ENCODE data around the gene AXIN2.

Gene AXIN2

DNA sequence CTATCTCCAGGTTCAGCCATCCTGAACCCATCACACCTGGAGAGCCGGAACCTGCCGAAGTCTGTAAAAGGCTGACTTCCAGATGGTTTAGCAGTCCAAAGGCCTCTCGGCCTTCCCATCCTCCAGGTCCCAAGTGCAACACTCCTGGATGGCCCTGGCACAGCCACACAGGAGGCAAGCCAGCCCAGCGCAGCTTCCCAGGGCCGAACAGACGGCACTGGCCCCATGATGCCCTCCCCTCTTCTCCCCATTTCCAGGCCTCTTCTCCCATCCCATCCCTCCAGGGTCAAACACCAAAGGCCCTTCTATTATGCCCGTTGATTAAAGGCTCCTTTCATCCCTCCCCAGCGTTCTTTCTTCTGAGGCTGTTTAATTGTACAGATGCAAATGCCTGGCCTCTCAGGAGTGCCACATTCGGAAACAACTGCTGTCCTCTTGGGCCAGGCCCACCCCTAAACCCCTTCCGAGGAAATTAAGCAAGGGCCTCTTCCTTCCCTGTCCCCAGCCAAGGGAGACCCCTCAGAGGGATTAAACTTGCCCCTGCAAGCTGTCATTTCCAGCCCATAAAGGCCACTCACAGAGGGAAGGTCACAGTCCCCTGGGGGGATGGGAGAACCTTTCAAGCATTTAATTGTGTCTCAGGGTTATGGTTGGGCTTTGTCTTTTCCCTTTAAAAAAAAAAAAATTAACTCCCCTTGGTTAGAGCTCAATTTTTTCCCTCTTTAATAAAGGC, 30.8 kb downstream of the AXIN2 start:
- Histone ChIP-seq H4K20me1 (ENCODE audit: insufficient read depth) (no peaks in the 10 kb centered on the region), H2AFZ (ENCODE audit: low read depth) (no peak overlapping the region), H3K4me3 (IDR thresholded peaks at IDR 0.05; ENCODE audit: insufficient read depth, low read depth, low read length) (no peak overlapping the region), H3K4me2 (no peak overlapping the region), H3K36me3 (ENCODE audit: insufficient read depth) (no peaks in the 10 kb centered on the region), H3K9ac (no peak overlapping the region), H3K79me2 (ENCODE audit: insufficient read depth, low read depth) (no peaks in the 10 kb centered on the region), H3K4me1 (ENCODE audit: low read depth, poor library complexity, severe bottlenecking) (no peaks in the 10 kb centered on the region), H3K27ac (no peak overlapping the region), H3K27me3 (ENCODE audit: insufficient read depth, low read depth) (no peaks in the 10 kb centered on the region)
- TF ChIP-seq, protein P1, sequence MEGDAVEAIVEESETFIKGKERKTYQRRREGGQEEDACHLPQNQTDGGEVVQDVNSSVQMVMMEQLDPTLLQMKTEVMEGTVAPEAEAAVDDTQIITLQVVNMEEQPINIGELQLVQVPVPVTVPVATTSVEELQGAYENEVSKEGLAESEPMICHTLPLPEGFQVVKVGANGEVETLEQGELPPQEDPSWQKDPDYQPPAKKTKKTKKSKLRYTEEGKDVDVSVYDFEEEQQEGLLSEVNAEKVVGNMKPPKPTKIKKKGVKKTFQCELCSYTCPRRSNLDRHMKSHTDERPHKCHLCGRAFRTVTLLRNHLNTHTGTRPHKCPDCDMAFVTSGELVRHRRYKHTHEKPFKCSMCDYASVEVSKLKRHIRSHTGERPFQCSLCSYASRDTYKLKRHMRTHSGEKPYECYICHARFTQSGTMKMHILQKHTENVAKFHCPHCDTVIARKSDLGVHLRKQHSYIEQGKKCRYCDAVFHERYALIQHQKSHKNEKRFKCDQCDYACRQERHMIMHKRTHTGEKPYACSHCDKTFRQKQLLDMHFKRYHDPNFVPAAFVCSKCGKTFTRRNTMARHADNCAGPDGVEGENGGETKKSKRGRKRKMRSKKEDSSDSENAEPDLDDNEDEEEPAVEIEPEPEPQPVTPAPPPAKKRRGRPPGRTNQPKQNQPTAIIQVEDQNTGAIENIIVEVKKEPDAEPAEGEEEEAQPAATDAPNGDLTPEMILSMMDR (conservative IDR thresholded peaks at IDR 0.05; ENCODE audit: low read depth, low read length), result no peak

DNA sequence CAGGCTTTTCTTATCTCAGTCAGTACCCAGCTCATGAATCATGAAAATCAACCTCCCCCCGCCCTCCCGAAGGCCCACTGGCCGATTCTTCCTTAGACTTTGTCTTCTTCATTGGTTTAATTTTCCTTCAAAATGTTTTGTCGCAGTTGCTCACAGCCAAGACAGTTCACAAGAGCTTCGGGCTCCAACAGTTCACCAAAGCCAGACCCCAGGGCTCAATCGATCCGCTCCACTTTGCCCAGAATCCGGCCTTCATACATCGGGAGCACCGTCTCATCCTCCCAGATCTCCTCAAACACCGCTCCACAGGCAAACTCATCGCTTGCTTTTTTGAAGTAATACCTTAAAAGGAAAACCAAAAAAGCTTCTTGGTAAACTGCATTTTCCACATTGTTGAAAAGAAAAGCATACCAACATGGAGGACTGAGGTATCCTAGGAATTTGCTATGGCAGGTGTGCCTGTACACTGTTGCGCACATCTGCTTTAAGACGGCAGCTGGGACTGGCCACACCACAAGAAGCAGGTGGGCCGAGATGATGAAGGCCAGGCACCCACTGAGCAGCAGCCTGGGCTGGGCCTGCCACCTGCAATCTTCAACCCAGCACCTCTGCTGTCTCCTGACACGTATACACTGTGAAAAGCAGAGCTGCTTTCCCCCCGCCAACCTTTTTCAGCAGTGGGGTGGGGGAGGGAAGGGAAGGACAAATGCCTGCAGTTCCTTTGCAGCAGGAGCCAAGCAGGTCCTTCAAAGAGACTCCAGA, 31.5 kb downstream of the AXIN2 start:
- Histone ChIP-seq H2AFZ (ENCODE audit: low read depth) (no peak overlapping the region), H3K9ac (no peak overlapping the region), H4K20me1 (ENCODE audit: insufficient read depth) (no peaks in the 10 kb centered on the region), H3K79me2 (ENCODE audit: insufficient read depth, low read depth) (no peaks in the 10 kb centered on the region), H3K4me1 (ENCODE audit: low read depth, poor library complexity, severe bottlenecking) (no peaks in the 10 kb centered on the region), H3K27ac (no peak overlapping the region), H3K4me3 (IDR thresholded peaks at IDR 0.05; ENCODE audit: insufficient read depth, low read depth, low read length) (no peak overlapping the region), H3K4me2 (no peak overlapping the region), H3K36me3 (ENCODE audit: insufficient read depth) (no peaks in the 10 kb centered on the region), H3K27me3 (ENCODE audit: insufficient read depth, low read depth) (no peaks in the 10 kb centered on the region)
- TF ChIP-seq, protein P1 (conservative IDR thresholded peaks at IDR 0.05; ENCODE audit: low read depth, low read length), result no peak

DNA sequence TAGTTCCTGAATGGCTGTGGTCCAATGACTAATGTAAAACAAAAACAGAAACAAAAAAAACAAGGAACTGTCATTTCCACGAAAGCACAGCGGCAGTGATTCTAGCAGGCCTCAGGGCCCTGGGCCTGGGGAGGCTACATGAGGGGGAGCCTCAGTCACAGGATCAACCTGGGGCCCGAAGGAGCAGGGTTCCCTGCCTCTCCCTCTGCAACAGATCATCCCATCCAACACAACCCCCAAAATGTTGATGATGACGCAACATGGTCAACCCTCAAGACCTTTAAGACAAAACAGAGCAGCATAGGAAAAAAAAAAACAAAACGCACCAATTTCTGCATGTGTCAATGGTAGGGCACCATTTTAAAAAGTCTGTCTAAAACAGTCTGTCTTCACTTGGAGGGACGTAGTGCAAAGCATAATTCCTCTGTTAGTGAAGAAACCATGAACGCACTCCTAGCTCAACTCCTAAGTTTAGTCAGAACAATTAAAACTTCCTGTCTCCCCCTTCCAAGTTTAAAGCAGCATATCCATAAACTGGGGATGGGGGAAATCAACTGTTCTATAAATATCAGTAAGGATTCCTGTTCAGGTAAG, 32.3 kb downstream of the AXIN2 start:
- H3K79me2 ChIP-seq (ENCODE audit: insufficient read depth, low read depth), result no peaks in the 10 kb centered on the region
- H3K4me1 ChIP-seq (ENCODE audit: low read depth, poor library complexity, severe bottlenecking), result no peaks in the 10 kb centered on the region
- H3K9ac ChIP-seq, result no peak overlapping the region
- no peak overlapping the region for H3K4me3 ChIP-seq (IDR thresholded peaks at IDR 0.05; ENCODE audit: insufficient read depth, low read depth, low read length)
- H4K20me1 ChIP-seq (ENCODE audit: insufficient read depth), result no peaks in the 10 kb centered on the region
- no peaks in the 10 kb centered on the region for H3K27me3 ChIP-seq (ENCODE audit: insufficient read depth, low read depth)
- no peak overlapping the region for H2AFZ ChIP-seq (ENCODE audit: low read depth)
- no peaks in the 10 kb centered on the region for H3K36me3 ChIP-seq (ENCODE audit: insufficient read depth)
- H3K4me2 ChIP-seq, result no peak overlapping the region
- H3K27ac ChIP-seq, result no peak overlapping the region
- TF ChIP-seq, protein P1 (conservative IDR thresholded peaks at IDR 0.05; ENCODE audit: low read depth, low read length), result no peak

DNA sequence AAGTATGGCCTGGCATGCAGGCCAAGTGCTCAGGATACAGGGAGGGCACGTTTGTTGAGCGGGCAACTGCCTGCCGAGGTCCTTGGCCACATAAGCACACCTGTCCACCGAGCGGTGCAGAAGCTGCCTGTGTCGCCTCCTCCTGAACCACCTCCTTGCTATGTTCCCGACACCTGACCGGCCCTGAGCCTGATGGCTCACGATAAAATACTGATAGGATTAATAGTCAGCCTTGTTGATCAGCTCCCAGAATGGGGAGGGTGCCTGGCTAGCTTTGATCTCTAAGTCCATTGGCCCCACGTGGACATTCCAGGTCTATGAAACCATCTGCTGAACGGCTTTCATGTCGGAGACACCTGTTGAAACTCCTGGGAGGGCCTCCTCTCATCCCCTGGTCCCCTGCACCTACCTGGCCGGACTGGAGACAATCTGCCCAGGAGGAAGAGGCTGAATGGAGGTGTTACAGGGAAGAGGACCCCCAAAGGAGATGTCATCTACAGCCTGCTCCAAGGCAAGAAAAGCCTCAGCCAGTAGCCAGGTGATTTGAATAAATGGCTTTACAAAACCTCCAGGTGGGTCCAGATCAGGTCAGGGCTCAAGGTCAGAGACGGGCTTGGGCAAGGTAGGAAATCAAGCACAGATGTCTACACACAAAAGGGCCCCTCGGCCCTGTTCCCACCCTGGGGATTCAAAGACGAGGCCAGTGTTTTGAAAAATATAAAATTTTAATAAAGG, 33.4 kb downstream of the AXIN2 start:
- no peak overlapping the region for H3K27ac ChIP-seq
- TF ChIP-seq, protein P1 (conservative IDR thresholded peaks at IDR 0.05; ENCODE audit: low read depth, low read length), result no peak

More for the DNA sequence above, 33.4 kb downstream of the AXIN2 start:
- Histone ChIP-seq H3K27me3 (ENCODE audit: insufficient read depth, low read depth) (no peaks in the 10 kb centered on the region), H3K36me3 (ENCODE audit: insufficient read depth) (no peaks in the 10 kb centered on the region), H3K4me3 (IDR thresholded peaks at IDR 0.05; ENCODE audit: insufficient read depth, low read depth, low read length) (no peak overlapping the region), H3K4me1 (ENCODE audit: low read depth, poor library complexity, severe bottlenecking) (no peaks in the 10 kb centered on the region), H4K20me1 (ENCODE audit: insufficient read depth) (no peaks in the 10 kb centered on the region), H3K9ac (no peak overlapping the region), H3K4me2 (no peak overlapping the region), H3K79me2 (ENCODE audit: insufficient read depth, low read depth) (no peaks in the 10 kb centered on the region), H2AFZ (ENCODE audit: low read depth) (no peak overlapping the region)
